CMK (cell line): ENCODE measurements around the gene TRIM37.
A peak's percentile ranks its signal among the peaks of the same experiment; 100 is the strongest.
"Not testable (repeated sequence)": the region's sequence is repeated elsewhere in the genome, so short reads cannot be mapped to it uniquely, and the experiment has no call there.

ENCODE experiments used
- DNase-seq: peaks from one replicate; pipeline ENCODE4 v3.0.0-alpha.2; 2010; ENCODE audit warnings: low read depth

The TRIM37 gene

DNA sequence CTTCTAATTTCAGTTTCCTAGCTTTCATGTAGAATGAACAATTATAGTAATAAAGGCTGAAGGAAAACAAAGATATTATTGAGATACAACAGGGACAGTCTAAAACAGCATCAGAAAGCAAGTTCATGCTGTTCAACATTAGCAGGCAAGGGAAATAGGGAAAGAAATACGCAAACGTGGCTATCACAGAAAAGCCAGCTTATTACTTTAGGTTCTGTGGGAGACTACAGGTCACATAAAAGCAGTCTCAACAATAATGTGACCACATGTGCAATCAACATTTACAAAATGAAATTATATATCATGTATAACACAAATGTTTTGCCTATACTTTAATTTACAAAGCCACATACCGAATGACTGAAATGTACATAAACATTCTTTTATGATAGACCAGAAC is 4.9 kb upstream of the TRIM37 start:
- no peak for DNase-seq

- no peak for DNase-seq
These were observed 4.3 kb upstream of the TRIM37 start for GRCh38 chr17:59110973-59111372.

DNA sequence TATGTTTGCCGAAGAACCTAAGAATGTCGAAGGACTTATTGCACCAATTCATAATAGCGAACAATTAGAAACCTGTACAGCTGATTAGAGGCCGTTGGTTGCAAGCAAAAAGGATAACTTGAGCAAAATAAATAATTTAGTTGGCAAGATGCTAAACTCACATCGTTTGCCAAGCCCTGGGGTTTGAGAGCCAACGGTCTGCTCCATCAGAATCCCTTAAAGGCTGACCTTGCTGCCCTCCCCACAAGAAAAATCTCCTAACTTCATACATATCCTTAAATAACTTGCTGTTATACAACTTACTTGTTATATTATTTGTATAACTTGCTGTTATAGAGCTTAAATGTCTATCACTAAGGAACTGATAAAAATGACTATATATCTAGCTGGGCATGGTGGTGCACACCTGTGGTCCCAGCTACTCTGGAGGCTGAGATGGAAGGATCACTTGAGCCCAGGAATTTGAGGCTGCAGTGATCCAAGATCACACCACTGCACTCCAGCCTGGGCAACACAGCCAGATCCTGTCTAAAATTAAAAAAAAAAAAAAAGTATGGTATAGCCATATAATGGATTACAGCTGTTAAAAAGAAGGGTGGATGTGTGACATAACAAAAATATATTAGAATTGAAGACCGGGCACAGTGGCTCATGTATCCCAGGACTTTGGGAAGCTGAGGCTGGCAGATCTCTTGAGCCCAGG is 1.9 kb upstream of the TRIM37 start:
- DNase-seq: no peak

GRCh38 chr17:59107306-59107670 is 608 bp upstream of the TRIM37 start:
- DNase-seq: no peak

DNA sequence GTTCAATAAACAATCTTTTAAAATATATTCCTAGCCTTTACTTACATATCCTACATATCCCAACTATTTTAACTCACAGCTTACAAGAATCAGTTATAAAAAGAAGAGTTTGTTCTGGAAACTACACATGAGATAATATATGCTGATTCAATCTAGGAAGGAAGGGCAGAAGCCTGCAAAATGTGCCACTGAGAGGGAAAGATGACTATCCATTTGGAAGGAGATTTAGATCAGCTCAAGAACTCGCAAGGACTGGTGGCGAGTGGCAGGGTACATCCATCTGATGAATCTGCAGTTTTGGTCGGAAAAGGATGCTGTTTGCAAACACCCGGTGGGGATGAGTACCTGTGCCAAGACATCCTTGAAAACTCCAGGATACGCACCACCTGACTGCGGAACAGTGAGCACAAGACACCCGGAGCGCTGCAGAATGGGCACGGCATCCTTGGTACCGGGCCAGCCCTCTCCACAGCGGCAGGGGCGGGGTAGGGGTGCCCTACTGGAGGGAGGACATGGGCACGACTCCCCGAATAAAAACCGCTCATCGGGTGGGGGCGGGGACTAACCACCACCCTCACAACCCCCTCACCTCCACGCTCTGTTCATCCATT is 723 bp downstream of the TRIM37 start:
- peak; percentile 26 for DNase-seq

DNA sequence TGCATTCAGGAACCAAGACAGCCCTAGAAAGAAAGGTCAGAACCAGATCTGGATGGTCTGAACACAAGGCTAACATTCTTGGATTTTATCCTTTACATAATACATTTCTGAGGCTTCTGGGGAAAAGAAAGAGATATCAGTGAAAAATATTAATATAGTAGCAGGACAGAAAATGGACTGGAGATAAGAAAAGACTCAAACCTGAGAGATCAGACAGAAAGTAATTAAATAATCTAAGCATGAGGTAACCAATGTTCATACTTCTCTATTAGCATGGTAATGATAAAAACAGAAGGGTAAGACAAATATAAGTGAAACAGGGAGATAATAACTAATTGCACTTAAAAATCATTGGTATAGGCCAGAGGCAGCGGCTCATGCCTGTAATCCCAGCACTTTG is 5.5 kb downstream of the TRIM37 start:
- DNase-seq: no peak

- no peak for DNase-seq
These were observed 8.8 kb downstream of the TRIM37 start for GRCh38 chr17:59097876-59098275.

DNA sequence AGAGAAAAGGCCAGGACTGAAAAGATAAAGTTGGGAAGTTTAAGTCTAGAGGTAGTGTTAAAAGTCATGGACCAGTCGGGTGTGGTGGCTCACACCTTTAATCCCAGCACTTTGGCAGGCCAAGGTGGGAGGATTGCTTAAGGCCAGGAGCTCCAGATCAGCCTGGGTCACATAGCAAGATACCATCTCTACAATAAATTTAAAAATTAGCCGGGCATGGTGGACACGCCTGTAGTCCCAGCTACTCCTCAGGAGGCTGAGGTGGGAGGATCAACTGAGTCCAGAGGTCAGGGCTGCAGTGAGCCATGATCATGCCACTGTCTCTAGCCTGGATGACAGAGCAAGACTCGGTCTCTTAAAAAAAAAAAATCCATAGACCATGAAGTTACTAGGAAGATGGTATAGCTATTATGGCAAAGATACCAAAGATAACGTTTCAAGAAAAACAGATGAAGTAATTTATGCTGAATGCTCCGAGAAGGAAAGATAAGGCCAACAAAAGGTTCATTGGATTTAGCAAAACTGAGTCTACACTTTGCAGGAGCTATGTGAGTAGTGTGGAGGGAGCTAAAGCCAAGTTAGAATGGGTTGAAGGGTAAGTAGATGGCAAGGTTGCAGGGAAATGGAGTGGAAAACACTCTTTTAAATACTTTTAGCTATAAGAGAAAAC is 11.7 kb downstream of the TRIM37 start:
- DNase-seq: no peak

- no peak for DNase-seq
These were observed 12.9 kb downstream of the TRIM37 start for GRCh38 chr17:59093702-59094231.

DNA sequence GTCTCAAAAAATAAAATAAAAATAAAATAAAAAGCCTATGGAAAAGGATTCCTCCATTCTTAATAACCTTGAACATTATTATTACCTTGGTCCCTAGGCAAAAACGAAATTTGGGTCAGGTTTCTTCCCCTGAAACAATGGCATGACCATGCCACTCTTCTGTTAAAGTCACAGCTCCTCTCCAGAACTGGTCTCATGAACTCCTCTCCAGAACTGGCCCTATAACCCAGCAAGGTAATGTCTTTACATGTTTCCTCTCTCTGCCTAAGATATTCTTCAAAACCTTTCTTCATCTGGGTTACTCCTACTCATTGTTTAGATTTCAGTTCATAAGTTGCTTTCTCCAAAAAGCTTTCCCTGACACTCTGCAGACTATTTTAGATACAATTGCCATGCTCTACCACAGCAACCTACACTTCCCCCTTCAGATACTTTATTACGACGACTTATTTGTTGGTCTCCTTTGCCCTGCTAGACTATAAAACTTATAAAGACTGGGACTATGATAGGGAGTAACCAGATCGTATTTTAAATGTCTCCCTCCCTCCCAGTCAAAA is 13.5 kb downstream of the TRIM37 start:
- DNase-seq: no peak

- DNase-seq: not testable (repeated sequence)
These were observed 16.1 kb downstream of the TRIM37 start for GRCh38 chr17:59090593-59090992.

DNA sequence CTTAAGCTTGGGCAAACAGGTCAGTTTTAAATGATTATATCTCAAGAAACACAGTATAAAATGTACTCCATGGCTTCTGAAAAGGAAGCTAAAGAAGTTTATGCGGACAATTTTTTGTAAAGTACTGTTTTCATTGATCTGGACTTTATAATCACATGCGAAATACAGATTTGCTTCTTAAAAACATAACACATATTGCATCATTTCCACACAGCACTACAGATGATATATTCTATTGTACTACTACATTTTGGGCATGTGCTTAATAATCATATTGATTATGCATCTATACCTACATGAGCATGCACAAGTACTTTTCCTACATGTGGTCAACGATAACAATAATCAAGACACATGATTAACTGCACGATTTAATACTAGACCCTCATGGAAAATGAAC is 22.5 kb downstream of the TRIM37 start:
- DNase-seq: no peak

GRCh38 chr17:59074494-59074893 is 32.2 kb downstream of the TRIM37 start:
- no peak for DNase-seq

- no peak for DNase-seq
These were observed 32.7 kb downstream of the TRIM37 start for GRCh38 chr17:59073972-59074371.

GRCh38 chr17:59069856-59070255 is 36.8 kb downstream of the TRIM37 start:
- DNase-seq: no peak

GRCh38 chr17:59067756-59068155 is 38.9 kb downstream of the TRIM37 start:
- DNase-seq: no peak

GRCh38 chr17:59067340-59067739 is 39.3 kb downstream of the TRIM37 start:
- DNase-seq: no peak

- DNase-seq: no peak
These were observed 44.2 kb downstream of the TRIM37 start for GRCh38 chr17:59062509-59062908.

DNA sequence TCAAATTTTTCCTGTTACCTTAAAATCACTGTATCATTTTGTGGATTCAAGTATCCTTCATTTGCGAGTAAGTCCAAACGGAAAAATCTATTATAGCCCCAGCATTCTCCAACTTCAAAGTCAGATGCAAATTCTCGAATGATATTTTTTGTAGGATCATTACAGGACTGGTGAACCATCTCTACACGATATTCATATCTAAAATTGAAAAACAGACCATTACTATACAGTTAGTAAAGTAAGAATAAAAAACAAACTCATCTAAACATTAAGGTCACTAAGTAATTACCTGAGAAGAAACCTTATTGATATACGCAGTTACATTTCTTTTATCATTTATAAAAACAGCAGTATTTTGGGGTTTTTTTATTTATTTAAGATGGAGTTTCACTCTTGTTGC is 49.8 kb downstream of the TRIM37 start:
- no peak for DNase-seq

DNA sequence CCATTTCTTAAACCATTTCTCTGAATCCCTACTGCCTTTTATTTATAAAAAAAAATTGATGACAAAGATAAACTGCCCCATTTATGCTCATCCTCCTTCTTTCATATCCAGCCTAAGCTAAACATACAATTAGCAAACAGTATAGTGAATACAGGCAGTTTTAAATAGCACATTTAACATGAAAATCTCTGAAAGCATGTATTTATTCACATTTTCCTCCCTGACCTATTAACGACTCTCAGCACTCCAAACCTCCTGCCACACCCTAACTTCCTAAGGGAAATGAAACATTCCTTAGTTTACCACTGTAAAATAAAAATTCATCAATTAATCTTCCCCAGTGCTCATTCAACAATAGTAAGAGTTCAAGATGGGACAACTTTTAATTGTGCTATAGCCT is 56.9 kb downstream of the TRIM37 start:
- no peak for DNase-seq

- DNase-seq: no peak
These were observed 59.1 kb downstream of the TRIM37 start for GRCh38 chr17:59047616-59048015.

DNA sequence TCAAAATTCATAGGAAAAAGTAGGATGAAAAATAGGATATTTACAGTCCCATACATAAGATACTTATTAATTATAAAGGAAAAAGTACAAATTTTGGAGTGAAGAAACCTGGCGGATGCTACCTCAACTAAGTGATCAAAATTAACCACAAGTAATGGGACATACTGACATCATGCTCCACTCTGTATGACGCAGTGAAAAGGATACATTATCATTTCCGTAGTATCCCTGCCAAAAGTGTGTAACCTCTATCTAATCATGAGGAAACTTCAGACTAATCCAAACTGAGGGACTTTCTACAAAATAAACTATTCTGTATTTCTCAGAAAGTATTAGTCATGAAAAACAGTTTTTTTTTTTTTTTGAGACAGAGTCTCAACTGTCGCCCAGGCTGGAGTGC is 60.5 kb downstream of the TRIM37 start:
- no peak for DNase-seq

GRCh38 chr17:59038734-59039133 is 67.9 kb downstream of the TRIM37 start:
- no peak for DNase-seq
